Measurements from ENCODE around the gene BCKDHA. TPM values are rescaled to one million over a fixed set of nuclear protein-coding genes. Genes with fewer than 3 reads are reported as not detected.

Gene BCKDHA
- total RNA-seq, 3 donors from 2014 or later (not counting 1 experiment from before 2014, with no cell fraction given), result 26.5 to 29.0 (median 28.3) TPM

DNA sequence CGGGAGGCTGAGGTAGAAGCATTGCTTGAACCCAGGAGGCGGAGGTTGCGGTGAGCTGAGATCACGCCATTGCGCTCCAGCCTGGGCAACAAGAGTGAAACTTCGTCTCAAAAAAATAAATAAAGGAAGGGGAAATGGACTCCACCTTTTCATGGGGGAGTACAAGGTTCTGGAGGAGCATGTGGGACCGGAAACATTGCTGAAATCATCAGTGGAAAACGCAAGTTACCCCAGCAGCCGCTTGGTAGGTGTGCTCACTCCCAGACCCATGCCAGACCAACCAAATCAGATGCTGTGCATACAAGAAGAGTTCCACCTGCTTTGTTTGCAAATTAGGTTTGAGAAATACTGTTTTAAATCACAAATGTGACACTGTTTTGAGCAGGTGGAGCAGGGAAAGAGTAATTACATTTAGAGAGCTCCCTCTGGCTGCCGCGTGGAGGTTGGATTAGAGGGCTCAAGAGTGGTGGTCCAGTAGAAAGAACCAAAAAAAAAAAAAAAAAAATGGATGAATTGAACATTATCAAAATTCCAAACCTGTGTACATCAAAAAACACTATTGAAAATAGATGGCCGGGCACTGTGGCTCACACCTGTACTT lies 50.2 kb downstream of the BCKDHA start:
- Histone ChIP-seq H3K27me3 (ENCODE audit: control insufficient read depth, insufficient read depth, low read length) (peaks cover 3% of the 10 kb centered on the region), H3K36me3 (ENCODE audit: control insufficient read depth, insufficient read depth, low read length) (no peaks in the 10 kb centered on the region), H3K27ac (ENCODE audit: low read length) (no peak overlapping the region), H3K4me1 (ENCODE audit: control insufficient read depth, insufficient read depth, low read length) (peaks cover 9% of the 10 kb centered on the region), H3K9me3 (ENCODE audit: control insufficient read depth, insufficient read depth, low read length) (no peaks in the 10 kb centered on the region), H3K4me3 (ENCODE audit: low read length) (no peak overlapping the region)
- Mint-ChIP-seq H3K4me1 (peaks cover 0 to 8% of the 10 kb centered on the region in 2 donors), H3K36me3 (no peaks in the 10 kb centered on the region), H3K4me3 (no peak overlapping the region), H3K27ac (no peak overlapping the region), H3K27me3 (ENCODE audit: low read depth in 2 of 2) (peaks cover 14 to 22% of the 10 kb centered on the region in 2 donors), H3K9me3 (no peaks in the 10 kb centered on the region)
- TF ChIP-seq, protein P1, sequence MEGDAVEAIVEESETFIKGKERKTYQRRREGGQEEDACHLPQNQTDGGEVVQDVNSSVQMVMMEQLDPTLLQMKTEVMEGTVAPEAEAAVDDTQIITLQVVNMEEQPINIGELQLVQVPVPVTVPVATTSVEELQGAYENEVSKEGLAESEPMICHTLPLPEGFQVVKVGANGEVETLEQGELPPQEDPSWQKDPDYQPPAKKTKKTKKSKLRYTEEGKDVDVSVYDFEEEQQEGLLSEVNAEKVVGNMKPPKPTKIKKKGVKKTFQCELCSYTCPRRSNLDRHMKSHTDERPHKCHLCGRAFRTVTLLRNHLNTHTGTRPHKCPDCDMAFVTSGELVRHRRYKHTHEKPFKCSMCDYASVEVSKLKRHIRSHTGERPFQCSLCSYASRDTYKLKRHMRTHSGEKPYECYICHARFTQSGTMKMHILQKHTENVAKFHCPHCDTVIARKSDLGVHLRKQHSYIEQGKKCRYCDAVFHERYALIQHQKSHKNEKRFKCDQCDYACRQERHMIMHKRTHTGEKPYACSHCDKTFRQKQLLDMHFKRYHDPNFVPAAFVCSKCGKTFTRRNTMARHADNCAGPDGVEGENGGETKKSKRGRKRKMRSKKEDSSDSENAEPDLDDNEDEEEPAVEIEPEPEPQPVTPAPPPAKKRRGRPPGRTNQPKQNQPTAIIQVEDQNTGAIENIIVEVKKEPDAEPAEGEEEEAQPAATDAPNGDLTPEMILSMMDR (IDR thresholded peaks at IDR 0.05), result no peak
- DNase-seq (no peak), ATAC-seq (no peak)
- 64% methylated on average over 12 of the region's 12 CpGs for WGBS (ENCODE audit: insufficient coverage)
- intact Hi-C loops (cut with micrococcal nuclease), result no loop called here

DNA sequence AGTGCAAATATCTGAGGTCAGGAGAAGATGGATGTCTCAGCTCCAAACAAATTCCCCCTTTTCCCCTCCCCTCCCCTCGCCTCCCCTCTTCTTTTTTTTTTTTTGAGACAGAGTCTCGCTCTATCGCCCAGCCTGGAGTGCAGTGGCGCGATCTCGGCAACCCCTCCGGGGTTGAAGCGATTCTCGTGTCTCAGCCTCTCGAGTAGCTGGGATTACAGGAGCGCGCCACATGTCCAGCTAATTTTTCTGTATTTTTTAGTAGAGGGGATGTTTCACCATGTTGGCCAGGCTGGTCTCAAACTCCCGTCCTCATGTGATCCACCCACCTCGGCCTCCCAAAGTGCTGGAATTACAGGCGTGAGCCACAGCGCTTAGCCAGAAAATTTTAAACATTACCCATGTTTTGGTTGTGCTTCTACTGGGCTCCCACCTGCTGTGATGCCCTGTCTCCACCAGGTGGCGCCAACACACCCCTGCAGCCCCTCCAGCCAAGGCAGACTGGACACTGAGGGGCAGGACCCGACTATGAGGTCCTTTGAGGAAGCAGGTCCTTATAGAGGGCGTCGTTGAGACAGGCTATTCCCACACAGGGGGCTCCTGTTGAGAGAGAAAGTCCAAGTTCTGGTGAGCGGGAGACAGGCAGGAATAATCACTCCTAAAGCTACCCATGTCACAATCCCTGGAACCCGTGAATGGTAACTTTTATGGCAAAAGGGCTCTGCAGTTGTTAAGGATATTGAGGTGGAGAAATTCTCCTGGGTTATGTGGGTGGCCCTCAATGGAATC lies 51.7 kb downstream of the BCKDHA start:
- DNase-seq, result peak; percentile 71 to 85
- Histone ChIP-seq H3K36me3 (ENCODE audit: control insufficient read depth, insufficient read depth, low read length) (no peaks in the 10 kb centered on the region), H3K4me3 (ENCODE audit: low read length) (no peak overlapping the region), H3K27ac (ENCODE audit: low read length) (no peak overlapping the region), H3K9me3 (ENCODE audit: control insufficient read depth, insufficient read depth, low read length) (no peaks in the 10 kb centered on the region), H3K4me1 (ENCODE audit: control insufficient read depth, insufficient read depth, low read length) (peaks cover 9% of the 10 kb centered on the region), H3K27me3 (ENCODE audit: control insufficient read depth, insufficient read depth, low read length) (peaks cover 3% of the 10 kb centered on the region)
- H3K4me3 Mint-ChIP-seq, result peak overlapping the region; percentile 45
- H3K4me1 Mint-ChIP-seq, result peaks cover 0 to 8% of the 10 kb centered on the region in 2 donors
- no peak overlapping the region for H3K27ac Mint-ChIP-seq
- WGBS (ENCODE audit: insufficient coverage), result 5% methylated on average over 20 of the region's 22 CpGs
- no peaks in the 10 kb centered on the region for H3K9me3 Mint-ChIP-seq
- peaks cover 14% of the 10 kb centered on the region in 2 donors for H3K27me3 Mint-ChIP-seq (ENCODE audit: low read depth in 2 of 2)
- TF ChIP-seq, protein P1 (IDR thresholded peaks at IDR 0.05), result peak; percentile 92
- ATAC-seq, result peak; percentile 87 to 96 (median 94)
- no peaks in the 10 kb centered on the region for H3K36me3 Mint-ChIP-seq
- intact Hi-C loops (cut with micrococcal nuclease), result loop anchor here (1.0 kb wide), 3 partner anchors 114 to 148 kb away; no protein-coding TSS in a partner anchor

DNA sequence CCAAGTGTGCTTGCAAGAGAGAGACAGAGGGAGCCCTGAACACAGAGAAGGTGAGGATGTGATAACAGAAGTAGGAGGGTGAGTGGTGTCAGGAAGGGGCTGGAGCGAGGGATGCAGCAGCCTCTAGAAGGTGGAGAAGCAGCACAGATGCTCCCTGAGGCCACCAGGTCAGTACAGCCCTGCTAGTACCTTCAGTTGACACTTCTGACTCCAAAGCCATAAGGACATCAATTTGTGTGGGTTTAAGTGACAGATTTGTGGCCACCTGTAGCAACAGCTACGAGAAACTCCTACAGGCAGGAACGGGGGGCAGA lies 52.2 kb downstream of the BCKDHA start:
- peaks cover 3% of the 10 kb centered on the region for H3K27me3 ChIP-seq (ENCODE audit: control insufficient read depth, insufficient read depth, low read length)
- H3K4me1 ChIP-seq (ENCODE audit: control insufficient read depth, insufficient read depth, low read length), result peaks cover 9% of the 10 kb centered on the region
- H3K4me3 ChIP-seq (ENCODE audit: low read length), result no peak overlapping the region
- Mint-ChIP-seq H3K27ac (no peak overlapping the region), H3K27me3 (ENCODE audit: low read depth in 2 of 2) (peaks cover 14% of the 10 kb centered on the region in 2 donors), H3K4me1 (peaks cover 0 to 8% of the 10 kb centered on the region in 2 donors), H3K36me3 (no peaks in the 10 kb centered on the region), H3K4me3 (no peak overlapping the region), H3K9me3 (no peaks in the 10 kb centered on the region)
- TF ChIP-seq, protein P1 (IDR thresholded peaks at IDR 0.05), result no peak
- intact Hi-C loops (cut with micrococcal nuclease), result loop anchor here (1.0 kb wide), 3 partner anchors 113 to 147 kb away; no protein-coding TSS in a partner anchor
- H3K27ac ChIP-seq (ENCODE audit: low read length), result no peak overlapping the region
- H3K9me3 ChIP-seq (ENCODE audit: control insufficient read depth, insufficient read depth, low read length), result no peaks in the 10 kb centered on the region
- WGBS (ENCODE audit: insufficient coverage), result 57% methylated on average over 1 of the region's 3 CpGs
- no peak for DNase-seq
- no peaks in the 10 kb centered on the region for H3K36me3 ChIP-seq (ENCODE audit: control insufficient read depth, insufficient read depth, low read length)
- ATAC-seq, result peak in 1 of 3 donors; percentile 9
